C1 segment of cervical spinal cord (tissue), 14 donors: ENCODE data around the gene HMG20B.
"Not testable (repeated sequence)": the region's sequence is repeated elsewhere in the genome, so short reads cannot be mapped to it uniquely, and the experiment has no call there.

Source experiments
- DNase-seq, 14 donors: peaks; one replicate each; lab custom pipeline; 2025; lab: John Stamatoyannopoulos, UW

Gene HMG20B

DNA sequence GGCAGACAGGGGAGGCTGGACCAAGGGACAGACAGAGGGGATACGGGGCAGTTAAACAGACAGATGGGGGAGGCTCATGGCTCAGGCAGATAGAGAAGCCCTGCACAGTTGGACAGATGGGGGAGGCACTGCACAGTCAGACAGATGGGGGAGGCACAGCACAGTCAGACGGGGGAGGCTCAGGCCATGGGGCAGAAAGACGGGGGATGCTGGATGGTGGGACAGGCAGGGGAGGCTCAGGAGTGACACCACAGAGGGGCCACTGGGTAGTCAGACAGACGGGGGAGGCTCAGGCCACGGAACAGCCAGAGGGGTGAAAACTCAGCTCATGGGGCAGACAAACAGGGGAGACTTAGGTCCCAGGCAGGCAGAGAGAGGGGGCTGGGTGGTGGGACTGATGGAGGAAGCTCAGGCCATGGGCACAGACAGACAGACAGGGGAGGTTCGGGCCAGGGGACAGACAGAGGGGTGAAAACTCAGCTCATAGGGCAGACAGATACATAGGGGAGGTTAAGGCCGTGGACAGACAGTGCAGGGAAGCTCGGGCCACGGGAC is 16.2 kb upstream of the HMG20B start:
- DNase-seq, result no peak

DNA sequence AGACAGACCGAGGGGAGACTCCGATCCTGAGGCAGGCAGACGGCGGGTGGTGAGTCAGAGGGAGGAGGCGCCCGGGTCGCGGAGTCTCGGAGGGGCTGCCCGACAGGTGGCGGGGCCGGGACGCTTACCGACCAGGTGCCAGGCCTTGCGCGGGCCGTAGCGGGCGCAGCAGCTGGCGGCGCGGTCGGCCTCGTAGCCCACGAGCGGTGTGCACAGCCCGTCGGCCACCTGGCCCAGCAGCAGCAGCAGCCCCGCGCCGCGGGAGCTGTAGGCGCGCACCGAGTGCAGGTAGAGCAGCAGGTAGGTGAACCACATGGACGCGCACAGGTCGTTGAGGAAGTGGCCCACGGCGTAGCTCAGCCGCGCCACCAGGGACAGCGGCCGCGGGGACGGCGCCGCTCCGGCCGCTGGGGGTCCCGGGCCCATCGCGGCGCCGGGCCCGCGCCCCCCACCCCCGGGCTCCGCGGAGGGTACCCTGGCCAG is 15.7 kb upstream of the HMG20B start:
- DNase-seq, result peak in 2 of 14 donors; percentile 14 to 54

DNA sequence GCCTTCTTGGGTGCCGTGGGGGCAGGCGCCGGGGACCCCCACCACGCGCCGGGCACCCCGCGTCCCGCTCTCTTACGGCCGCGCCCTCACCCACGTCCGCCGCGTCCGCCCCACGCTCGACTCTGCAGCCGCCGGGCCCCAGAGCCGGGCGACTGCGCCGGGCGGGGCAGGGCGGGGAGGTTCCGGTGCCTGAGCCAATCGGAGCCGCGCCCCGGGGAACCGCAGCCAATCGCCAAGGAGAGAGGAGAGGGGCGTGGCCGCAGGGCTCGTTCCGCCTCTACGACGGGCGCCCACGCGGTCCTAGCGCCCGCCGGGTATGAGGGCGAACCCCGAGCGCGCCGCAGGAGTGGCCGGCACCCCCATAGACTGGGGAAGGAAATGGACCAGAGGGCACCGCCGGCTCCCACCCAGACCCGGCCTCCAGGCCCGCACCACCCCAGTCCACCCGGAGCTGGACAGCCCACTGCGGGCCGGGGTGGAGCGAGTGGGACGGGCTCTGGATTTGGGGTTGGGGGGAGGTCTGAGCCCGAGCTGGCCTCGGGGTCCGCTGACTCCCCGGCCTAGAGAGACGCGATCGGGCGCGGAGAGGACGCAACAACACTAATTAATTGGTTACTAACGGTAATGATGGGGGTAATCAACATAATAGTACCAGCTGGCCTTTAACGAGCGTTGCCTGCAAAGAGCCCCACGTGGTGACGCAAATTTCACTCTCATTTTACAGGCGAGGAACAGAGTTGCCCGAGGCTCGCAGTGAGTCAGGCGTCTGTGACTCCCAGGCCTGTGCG is 15.1 kb upstream of the HMG20B start, which contains the start of gene MFSD12:
Gene MFSD12 (minus strand): TSS at position 126 of the 788 bp plus-strand sequence. CDS start 183 bp downstream, outside the sequence.
- DNase-seq, result peak; percentile 49 to 95 (median 88)

DNA sequence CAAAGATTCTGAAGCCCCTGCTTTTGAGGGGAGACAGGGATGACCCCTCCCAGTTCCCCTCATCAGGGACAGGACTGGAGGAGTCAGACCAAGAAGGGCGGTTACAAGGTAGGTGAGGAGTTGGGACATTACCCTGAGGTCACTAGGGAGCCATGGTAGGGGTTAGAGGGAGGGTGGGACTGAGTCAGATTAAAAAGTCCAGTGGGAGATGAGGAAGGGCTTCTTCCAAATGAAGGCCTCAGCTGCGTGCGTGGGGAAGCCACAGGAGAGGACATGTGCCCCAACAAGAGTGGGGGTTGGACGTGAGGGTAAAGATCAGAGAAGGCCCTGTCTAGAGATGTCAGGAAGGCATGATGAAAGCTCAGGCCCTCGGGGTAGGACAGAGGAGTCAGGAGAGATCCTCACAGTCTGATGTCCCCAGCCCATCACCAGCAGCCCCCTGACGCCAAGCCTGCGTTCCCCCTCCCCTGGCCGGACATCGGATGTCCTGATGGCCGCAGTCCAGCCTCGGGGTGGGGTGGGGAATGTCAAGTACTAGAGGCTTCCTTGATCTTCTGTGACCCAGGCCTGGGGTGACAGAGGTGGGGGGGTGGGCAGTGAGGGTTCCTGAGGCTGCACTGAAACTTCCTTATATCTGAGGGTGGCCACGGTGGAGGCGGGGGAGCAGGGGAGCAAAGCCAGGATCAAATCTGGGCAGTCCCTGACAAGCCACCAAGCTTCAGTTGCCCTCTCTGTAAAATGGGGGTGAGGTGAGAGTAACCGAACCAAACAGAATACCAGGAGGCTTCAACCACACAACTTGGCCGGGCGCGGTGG is 8.8 kb upstream of the HMG20B start:
- no peak for DNase-seq

DNA sequence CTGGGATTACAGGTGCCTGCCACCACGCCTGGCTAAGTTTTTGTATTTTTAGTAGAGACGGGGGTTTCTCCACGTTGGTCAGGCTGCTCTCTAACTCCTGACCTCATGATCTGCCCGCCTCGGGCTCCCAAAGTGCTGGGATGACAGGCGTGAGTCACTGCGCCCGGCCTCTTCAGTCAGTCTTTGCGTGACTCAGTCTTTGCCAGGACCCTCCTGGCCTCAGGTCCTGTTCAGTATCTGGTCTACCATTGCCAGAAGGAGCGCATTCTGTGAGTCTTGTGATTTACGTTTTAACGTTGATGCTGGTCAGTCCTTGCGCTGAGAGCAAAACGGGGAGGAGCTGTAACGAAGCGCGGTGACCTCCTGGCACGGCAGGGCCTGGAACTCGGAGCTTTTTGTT is 7.6 kb upstream of the HMG20B start:
- no peak for DNase-seq

DNA sequence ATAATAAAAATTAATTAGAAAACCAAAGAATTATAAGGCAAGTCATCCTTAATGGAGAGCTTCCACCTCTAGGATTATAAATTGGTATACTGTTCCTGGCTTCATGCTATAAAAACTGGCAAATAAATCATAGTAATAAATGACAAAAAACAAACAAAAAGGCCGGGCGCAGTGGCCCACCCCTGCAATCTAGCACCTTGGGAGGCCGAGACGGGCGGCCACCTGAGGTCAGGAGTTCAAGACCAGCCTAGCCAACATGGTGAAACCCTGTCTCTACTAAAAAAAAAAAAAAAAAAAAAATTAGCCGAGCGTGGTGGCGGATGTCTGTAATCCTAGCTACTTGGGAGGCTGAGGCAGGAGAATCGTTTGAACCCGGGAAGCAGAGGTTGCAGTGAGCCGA is 2.7 kb upstream of the HMG20B start:
- DNase-seq, result not testable (repeated sequence)

DNA sequence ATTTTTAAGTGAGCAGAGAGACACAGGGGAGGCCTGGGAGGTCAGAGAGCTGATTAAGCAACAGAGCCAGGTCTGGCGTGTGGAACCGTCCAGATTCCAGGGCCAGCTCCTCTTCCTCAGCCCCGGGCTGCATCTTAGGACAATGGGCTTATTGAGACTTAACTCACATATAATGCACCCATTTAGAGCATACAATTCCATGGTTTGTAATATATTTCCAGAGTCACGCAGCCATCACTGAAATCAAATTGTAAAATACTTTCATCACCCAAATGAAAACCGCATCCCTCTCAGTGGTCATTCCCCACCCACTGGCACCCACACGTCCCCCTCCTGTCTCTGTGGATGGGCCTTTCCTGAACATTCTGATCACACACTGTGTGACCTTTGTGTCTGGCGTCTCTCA is 2.1 kb upstream of the HMG20B start:
- DNase-seq, result peak in 10 of 14 donors; percentile 17 to 71 (median 37)

DNA sequence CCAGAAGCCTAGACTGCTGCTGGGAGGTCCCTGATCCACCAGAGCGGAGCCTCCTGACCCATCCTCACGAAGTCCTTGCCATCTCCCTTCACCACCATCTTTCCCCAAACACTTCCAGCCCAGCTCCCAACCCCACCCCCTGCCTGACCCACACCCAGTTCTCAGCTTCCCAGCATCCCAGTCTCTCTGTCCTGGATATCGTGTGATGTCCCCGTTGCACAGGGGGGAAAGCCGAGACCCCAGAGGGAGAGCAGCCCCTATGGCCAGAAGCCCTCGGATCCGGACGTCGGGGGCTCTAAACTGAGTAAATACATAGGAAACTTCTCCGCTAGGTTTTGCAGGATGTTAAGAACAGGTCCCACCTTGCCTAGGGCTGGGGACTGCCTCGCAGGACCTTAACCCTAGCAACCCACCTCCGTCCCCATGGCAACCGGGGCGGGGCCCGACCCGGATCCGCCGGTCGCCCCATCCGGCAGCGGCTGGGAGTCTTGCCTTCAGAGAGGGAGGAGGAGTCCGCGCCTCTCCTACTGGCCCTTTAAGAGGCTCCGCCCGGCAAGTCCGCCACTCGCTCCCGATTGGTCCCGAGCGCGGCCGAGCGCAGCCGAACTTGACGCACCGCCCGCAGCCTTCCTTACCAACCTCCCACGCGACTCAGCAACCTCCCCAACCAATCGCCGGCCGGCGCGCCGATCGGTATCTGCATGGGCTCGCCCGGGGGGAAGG is 451 bp upstream of the HMG20B start:
- peak; percentile 94 to 100 (median 98) for DNase-seq

DNA sequence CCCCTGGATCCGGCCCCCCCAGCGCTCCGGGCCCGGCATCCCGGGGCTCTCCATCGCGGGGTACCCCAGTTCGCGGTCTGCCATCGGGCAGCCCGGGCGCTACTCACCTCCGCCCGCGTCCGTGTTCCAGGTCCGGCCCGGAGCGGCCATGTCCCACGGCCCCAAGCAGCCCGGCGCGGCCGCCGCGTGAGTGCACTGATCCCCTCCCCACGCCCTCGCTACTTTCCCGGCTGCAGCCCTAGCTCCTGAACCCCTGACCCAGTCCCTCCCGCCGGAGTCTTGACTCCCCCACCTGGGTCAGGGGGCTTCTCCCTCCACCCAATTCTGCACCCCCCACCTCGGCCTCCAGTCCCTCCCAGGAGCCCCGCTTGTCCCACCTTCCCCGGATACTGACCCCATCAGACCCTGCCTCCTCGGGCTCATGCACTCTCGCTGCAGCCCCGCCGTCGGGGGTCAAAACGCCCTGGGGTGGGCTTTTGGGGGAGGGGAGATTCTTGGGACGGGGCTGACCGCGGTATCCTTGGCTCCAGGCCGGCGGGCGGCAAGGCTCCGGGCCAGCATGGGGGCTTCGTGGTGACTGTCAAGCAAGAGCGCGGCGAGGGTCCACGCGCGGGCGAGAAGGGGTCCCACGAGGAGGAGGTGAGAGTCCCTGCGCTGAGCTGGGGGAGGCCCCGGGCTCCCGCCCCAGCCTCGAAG is 566 bp downstream of the HMG20B start:
- peak in 1 of 14 donors; percentile 51 for DNase-seq

DNA sequence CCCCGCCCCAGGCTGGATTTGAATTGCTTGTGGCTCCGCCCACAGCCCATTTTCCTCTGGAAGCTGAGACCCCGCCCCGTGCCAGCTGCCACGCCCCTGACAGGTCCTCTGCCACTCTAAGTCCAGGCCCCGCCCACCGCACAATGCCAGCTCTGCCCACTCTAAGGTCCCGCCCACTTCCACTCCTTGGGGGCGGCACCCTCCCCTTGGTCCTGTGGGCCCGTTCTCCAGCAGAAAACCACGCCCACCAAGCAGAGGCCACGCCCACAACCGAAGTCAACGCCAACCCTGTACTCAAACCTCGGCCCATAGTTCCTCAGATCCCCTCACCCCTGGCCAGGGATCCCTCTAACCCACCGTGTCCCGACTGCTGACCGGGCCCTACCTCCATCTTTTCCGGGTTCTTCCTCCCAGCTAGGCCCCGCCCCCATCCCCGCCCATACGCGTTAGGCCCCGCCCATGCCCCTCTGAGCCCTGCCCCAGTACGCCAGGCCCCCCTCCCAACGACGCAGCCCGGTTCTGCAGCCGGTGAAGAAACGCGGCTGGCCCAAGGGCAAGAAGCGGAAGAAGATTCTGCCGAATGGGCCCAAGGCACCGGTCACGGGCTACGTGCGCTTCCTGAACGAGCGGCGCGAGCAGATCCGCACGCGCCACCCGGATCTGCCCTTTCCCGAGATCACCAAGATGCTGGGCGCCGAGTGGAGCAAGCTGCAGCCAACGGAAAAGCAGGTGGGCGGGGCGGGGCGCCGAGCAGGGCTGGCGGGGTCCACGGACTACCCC is 1.3 kb downstream of the HMG20B start:
- peak in 10 of 14 donors; percentile 27 to 83 (median 72) for DNase-seq

DNA sequence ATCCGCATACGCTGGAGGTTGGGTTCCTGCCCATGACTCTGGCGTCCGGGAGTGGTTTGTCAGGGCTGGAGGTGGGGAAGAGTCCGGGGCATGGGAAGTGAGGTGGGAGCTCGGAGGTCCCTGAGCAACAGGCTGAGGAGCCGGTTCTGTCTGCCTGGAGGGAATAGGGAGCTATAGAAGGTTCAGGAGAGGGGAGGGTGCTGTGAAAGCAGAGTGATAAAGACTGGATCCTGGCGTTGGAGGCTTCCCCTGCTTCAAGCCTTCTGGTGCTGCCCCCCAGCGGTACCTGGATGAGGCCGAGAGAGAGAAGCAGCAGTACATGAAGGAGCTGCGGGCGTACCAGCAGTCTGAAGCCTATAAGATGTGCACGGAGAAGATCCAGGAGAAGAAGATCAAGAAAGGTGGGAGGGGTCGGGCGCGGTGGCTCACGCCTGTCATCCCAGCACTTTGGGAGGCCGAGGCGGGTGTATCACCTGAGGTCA is 2.6 kb downstream of the HMG20B start:
- no peak for DNase-seq

DNA sequence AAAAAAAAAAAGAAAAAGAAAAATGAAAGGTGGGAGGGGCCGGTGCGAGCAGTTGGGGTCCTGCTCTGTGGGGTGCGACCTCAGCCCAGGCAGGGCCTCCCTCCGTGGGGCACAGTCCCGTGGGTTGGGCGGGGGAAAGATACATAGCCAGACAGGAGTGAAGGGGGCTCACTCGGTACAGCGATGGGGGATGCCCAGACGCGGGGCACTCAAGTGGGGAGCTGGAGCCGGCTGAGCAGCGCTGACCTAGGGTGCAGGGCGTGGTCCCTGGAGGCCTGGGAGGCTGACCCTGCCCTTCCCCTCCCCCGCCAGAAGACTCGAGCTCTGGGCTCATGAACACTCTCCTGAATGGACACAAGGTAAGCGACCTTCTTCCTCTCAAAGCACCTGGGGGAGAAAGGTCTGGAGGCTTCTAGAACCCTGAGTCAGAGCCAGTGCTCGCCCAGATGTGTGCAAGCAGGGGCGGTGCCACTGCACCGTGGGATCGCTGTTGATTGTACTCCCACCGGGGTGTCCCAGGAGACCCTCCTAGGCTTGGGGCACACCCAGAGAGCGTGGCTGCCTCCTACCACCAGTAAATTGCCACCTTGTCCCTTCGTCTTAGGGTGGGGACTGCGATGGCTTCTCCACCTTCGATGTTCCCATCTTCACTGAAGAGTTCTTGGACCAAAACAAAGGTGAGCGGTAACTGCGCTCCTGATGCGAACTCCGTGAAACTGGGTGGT is 3.4 kb downstream of the HMG20B start:
- no peak for DNase-seq

DNA sequence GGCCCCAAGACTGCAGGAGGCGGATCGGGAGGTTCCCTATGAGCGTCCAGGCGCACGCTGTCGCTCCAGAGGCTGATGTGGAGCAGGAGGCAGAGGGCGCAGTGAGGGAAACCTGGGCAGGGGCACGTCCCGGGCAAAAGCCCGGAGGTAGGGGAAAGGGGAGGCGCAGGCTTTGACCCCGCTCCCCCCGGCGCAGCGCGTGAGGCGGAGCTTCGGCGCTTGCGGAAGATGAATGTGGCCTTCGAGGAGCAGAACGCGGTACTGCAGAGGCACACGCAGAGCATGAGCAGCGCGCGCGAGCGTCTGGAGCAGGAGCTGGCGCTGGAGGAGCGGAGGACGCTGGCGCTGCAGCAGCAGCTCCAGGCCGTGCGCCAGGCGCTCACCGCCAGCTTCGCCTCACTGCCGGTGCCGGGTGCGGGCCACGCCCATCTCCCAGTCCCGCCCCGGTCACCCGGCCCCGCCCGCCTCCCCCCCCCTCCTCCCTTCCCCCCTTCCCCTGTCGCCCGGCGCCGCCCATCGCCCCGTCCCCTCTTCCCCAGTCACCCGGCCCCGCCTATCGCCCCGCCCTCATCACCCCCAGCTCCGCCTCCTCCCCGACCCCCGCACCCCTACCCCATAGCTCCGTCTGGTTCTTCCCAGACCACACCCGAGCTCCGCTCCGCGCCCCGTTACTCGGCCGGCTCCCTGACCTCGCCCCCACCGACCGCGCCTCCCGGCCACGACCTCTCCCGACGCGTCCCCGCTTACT is 4.1 kb downstream of the HMG20B start:
- DNase-seq, result peak in 4 of 14 donors; percentile 5 to 32 (median 22)

DNA sequence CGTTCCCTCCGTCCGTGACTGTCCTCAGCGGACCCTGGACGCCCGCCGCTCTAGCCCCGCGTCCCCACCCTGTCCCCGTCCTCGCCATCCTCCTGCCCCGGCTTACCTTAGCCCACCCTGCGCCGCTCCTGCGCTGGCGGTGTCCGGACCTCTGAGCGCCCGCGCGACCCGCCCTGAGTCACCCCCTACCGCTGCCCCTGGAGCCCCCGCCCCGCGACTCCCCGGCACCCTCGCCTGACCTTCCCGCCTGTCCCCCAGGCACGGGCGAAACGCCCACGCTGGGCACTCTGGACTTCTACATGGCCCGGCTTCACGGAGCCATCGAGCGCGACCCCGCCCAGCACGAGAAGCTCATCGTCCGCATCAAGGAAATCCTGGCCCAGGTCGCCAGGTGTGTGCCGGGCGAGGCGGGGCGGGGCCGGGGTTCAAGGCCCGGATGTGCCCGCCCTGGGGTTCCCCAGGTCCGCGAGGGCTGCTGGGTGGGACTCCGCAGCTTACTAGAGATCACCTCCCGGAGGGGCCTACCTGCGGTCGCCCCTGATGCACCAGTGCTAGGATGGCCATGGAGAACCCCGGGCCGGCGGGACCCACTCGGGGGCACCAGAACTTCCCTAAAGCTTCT is 5.1 kb downstream of the HMG20B start:
- no peak for DNase-seq

DNA sequence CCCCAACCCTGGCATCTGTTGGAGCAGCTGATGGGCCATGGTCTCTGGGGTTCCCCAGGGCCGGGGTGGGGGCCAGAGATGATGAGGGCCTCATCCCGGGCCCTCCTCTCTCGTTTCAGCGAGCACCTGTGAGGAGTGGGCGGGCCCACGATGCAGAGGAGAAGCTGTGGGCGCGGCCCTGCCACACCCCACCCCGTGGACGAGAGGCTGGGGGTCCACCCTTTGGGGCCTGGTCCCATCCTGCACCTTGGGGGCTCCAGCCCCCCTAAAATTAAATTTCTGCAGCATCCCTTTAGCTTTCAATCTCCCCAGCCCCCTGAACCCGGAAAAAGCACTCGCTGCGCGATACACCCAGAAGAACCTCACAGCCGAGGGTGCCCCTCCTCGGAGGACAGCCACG is 5.6 kb downstream of the HMG20B start:
- DNase-seq, result no peak

DNA sequence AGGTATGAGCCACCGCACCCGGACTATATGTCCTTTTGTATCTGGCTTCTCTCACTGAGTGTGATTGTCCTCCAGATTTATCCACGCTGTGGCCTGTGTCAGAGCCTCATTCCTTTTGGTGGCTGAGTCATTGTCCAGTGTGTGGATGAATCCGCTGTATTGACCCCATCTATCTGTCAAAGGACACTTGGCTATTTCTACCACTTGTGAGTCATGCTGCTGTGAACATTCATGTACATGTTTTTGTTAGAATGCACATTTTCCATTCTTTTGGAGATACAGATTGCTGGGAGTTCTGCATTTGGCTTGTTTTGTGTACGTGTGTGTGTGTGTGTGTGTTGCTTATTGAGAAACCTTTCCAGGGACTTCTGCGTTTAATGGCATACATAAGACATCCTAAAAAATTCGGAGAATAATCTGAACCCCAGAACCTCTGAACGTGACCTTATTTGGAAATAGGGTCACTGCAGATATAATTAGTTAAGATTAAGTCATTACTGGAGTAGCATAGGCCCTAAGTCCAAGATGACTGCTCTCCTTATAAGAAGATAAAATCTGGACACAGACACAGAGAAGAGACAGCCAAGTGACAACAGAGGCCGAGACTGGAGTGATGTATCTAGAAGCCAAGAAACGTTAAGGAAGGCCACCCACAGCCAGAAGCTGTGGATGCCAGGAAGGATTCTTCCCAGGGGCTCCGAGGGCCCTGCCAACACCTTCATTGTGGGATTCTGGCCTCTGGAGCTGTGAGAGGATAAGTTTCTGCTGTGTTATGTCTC is 7.6 kb downstream of the HMG20B start:
- peak in 3 of 14 donors; percentile 6 to 43 (median 35) for DNase-seq

DNA sequence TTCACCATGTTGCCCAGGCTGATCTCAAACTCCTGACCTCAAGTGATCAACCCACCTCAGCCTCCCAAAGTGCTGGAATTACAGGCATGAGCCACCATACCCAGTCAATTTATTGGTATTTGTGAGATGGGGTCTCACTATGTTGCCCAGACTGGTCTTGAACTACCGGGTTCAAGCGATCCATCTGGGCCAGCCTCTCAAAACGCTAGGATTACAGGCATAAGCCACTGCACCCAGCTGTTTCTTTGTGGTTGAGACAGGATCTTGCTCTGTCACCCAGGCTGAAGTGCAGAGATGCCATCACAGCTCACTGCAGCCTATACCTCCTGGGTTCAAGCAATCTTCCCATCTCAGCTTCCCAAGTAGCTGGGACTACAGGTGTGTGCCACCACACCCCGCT is 9.0 kb downstream of the HMG20B start:
- not testable (repeated sequence) for DNase-seq
